Measurements from ENCODE around the gene SPSB1.

Gene SPSB1

DNA sequence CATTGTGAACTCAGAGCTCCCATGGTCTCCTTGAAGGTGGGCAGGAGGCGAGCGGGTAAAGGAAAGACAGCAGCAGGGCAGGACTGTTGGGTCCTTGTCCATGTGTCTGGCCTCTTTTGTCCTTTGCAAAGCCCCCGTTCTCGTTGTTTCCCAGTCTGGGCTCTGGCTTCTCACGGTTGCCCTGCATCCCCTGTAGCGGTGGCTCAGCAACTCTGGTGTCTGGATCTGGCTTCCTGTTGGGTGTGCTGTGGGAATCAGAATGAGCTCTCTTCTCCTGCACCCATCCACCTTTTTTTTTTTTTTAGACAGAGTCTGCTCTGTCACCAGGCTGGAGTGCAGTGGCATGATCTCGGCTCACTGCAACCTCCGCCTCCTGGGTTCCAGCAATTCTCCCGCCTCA, 47.0 kb upstream of the SPSB1 start:
- TF ChIP-seq, protein P1, sequence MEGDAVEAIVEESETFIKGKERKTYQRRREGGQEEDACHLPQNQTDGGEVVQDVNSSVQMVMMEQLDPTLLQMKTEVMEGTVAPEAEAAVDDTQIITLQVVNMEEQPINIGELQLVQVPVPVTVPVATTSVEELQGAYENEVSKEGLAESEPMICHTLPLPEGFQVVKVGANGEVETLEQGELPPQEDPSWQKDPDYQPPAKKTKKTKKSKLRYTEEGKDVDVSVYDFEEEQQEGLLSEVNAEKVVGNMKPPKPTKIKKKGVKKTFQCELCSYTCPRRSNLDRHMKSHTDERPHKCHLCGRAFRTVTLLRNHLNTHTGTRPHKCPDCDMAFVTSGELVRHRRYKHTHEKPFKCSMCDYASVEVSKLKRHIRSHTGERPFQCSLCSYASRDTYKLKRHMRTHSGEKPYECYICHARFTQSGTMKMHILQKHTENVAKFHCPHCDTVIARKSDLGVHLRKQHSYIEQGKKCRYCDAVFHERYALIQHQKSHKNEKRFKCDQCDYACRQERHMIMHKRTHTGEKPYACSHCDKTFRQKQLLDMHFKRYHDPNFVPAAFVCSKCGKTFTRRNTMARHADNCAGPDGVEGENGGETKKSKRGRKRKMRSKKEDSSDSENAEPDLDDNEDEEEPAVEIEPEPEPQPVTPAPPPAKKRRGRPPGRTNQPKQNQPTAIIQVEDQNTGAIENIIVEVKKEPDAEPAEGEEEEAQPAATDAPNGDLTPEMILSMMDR (conservative IDR thresholded peaks at IDR 0.05; ENCODE audit: low read depth, low read length), result no peak
- no peak overlapping the region for H3K27ac ChIP-seq
- peaks cover 8% of the 10 kb centered on the region for H3K4me1 ChIP-seq (ENCODE audit: low read depth, poor library complexity, severe bottlenecking)
- no peaks in the 10 kb centered on the region for H3K36me3 ChIP-seq (ENCODE audit: insufficient read depth)
- H3K79me2 ChIP-seq (ENCODE audit: insufficient read depth, low read depth), result no peaks in the 10 kb centered on the region
- H3K9ac ChIP-seq, result no peak overlapping the region
- H3K4me3 ChIP-seq (IDR thresholded peaks at IDR 0.05; ENCODE audit: insufficient read depth, low read depth, low read length), result no peak overlapping the region
- no peak overlapping the region for H3K4me2 ChIP-seq
- H3K27me3 ChIP-seq (ENCODE audit: insufficient read depth, low read depth), result no peaks in the 10 kb centered on the region
- H2AFZ ChIP-seq (ENCODE audit: low read depth), result no peak overlapping the region
- no peaks in the 10 kb centered on the region for H4K20me1 ChIP-seq (ENCODE audit: insufficient read depth)

DNA sequence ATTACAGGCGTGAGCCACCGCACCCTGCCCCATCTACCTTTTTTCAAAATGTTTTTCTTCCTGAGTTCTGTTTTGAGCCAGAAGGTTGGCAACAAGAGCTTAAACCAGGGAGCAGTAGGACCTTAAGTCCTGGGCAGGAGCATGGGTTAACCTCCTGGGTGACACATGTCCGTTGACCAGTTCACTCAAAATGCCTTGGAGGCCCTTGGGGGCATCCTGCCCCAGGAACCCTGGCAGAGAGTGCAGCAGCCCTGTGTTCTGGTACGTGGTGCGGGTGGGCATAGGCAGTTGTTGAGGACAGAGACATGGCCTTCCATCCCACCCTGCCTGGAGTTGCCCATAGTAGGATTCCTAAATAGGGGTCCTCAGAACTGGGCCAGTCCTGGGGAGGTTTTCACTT, 46.5 kb upstream of the SPSB1 start:
- Histone ChIP-seq H3K36me3 (ENCODE audit: insufficient read depth) (no peaks in the 10 kb centered on the region), H4K20me1 (ENCODE audit: insufficient read depth) (no peaks in the 10 kb centered on the region), H2AFZ (ENCODE audit: low read depth) (no peak overlapping the region), H3K27me3 (ENCODE audit: insufficient read depth, low read depth) (no peaks in the 10 kb centered on the region), H3K4me1 (ENCODE audit: low read depth, poor library complexity, severe bottlenecking) (peaks cover 5% of the 10 kb centered on the region), H3K79me2 (ENCODE audit: insufficient read depth, low read depth) (no peaks in the 10 kb centered on the region), H3K9ac (no peak overlapping the region), H3K4me3 (IDR thresholded peaks at IDR 0.05; ENCODE audit: insufficient read depth, low read depth, low read length) (no peak overlapping the region), H3K4me2 (no peak overlapping the region), H3K27ac (no peak overlapping the region)
- TF ChIP-seq, protein P1 (conservative IDR thresholded peaks at IDR 0.05; ENCODE audit: low read depth, low read length), result no peak

DNA sequence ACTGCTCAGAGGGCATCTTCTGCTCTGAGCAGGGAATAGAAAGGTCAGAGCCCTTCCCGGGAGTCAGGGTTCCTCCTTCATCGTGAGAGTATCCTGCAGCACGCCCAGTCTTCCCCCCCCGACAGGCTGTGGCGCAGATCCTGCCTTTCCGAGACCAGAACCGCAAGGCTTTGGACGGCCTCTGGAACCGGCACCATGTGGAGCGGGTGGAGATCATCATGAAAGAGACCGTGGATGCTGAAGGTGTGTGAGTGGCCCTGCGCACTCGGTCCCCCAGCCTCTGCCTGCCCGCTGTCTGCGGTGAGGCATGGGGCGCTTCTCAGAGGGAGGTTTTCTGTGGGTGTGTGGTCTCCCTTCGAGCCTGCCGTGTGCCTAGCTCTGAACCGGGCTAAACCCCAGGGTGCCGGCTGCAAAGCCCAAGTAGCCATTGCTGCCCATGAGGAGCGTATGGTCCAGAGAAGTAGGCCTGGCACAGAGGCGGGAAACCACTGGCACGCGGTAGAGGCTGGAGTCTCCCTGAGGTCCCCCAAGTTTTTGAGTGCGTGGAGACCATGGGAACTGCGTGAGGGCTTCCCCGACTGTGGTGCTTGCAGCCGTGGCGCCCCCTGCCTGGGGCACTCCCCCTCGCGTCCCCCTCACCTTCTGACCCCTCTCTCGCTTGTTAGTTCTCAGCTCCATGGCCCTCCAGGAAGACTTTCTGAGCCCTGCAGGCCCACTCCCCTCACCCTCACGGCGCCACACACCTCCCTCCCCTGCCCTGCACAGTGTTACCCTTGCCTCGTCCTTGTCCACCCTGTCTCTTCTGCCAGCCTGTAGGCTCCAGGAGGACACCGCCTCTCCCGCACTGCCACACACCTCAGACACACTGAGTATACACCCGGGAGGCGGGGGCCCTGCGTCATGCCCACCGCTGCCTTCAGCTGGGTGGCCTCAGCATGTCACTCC, 45.6 kb upstream of the SPSB1 start:
- TF ChIP-seq, protein P1 (conservative IDR thresholded peaks at IDR 0.05; ENCODE audit: low read depth, low read length), result no peak
- Histone ChIP-seq H3K4me3 (IDR thresholded peaks at IDR 0.05; ENCODE audit: insufficient read depth, low read depth, low read length) (no peak overlapping the region), H3K4me1 (ENCODE audit: low read depth, poor library complexity, severe bottlenecking) (peaks cover 3% of the 10 kb centered on the region)

DNA sequence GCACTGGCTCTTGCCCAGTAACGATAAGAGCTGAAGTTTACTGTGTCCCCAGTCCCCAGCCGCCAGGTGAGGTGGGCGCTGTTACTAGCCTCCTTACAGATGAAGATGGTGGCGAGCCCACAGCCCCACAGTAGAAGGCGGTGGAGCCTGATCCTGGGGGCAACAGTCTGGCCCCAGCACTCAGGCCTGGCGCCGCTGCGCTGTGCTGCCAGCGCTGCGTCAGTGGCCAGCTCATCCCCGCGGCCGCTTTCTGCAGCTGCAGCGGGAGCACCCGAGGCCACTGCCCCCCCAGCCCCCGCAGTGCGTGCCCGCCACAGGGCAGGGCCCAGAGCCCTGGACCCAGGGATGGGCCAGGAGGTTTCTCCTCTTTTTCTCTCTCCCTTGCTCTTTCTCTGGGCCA, 44.8 kb upstream of the SPSB1 start:
- no peak overlapping the region for H3K27ac ChIP-seq
- H3K4me3 ChIP-seq (IDR thresholded peaks at IDR 0.05; ENCODE audit: insufficient read depth, low read depth, low read length), result no peak overlapping the region
- no peaks in the 10 kb centered on the region for H4K20me1 ChIP-seq (ENCODE audit: insufficient read depth)
- TF ChIP-seq, protein P1 (conservative IDR thresholded peaks at IDR 0.05; ENCODE audit: low read depth, low read length), result no peak
- no peaks in the 10 kb centered on the region for H3K27me3 ChIP-seq (ENCODE audit: insufficient read depth, low read depth)
- no peaks in the 10 kb centered on the region for H3K79me2 ChIP-seq (ENCODE audit: insufficient read depth, low read depth)
- no peak overlapping the region for H3K4me2 ChIP-seq
- no peak overlapping the region for H3K9ac ChIP-seq
- H2AFZ ChIP-seq (ENCODE audit: low read depth), result no peak overlapping the region
- no peaks in the 10 kb centered on the region for H3K36me3 ChIP-seq (ENCODE audit: insufficient read depth)
- no peaks in the 10 kb centered on the region for H3K4me1 ChIP-seq (ENCODE audit: low read depth, poor library complexity, severe bottlenecking)

More for the DNA sequence above, 45.6 kb upstream of the SPSB1 start:
- H2AFZ ChIP-seq (ENCODE audit: low read depth), result no peak overlapping the region
- H3K27me3 ChIP-seq (ENCODE audit: insufficient read depth, low read depth), result no peaks in the 10 kb centered on the region
- H3K4me2 ChIP-seq, result no peak overlapping the region
- H3K79me2 ChIP-seq (ENCODE audit: insufficient read depth, low read depth), result no peaks in the 10 kb centered on the region
- H3K27ac ChIP-seq, result no peak overlapping the region
- H3K36me3 ChIP-seq (ENCODE audit: insufficient read depth), result no peaks in the 10 kb centered on the region
- no peaks in the 10 kb centered on the region for H4K20me1 ChIP-seq (ENCODE audit: insufficient read depth)
- H3K9ac ChIP-seq, result no peak overlapping the region

All from KMS-11 (cell line).